Fibroblast of lung (primary cell): ENCODE data around the gene ITGA2. TPM values are rescaled to one million over a fixed set of nuclear protein-coding genes. Genes with fewer than 3 reads are reported as not detected.

Experiments
- DNase-seq, 2 donors: peaks; one replicate each; pipeline versions ENCODE4 v3.0.0 to v3.0.0-alpha.2; 2010; ENCODE audit warnings: low read depth in 2 of 2
- H2AFZ ChIP-seq: 2 replicates; pipeline ENCODE4 v1.5.1; 2012; ENCODE audit warnings: low read length, control low read depth, inconsistent platforms
- H3K27ac ChIP-seq: 2 replicates; pipeline ENCODE4 v1.5.1; 2011; ENCODE audit warnings: low read length, control low read depth; ENCODE audit not compliant: insufficient read depth
- H3K27me3 ChIP-seq: 2 replicates; pipeline ENCODE4 v1.5.1; 2011; ENCODE audit warnings: mild to moderate bottlenecking, low read length; ENCODE audit not compliant: control insufficient read depth, insufficient read depth
- H3K36me3 ChIP-seq: 2 replicates; pipeline ENCODE4 v1.5.1; 2011; ENCODE audit warnings: low read length; ENCODE audit not compliant: control insufficient read depth, insufficient read depth
- H3K4me1 ChIP-seq: 2 replicates; pipeline ENCODE4 v1.5.1; 2011; ENCODE audit warnings: low read length; ENCODE audit not compliant: control insufficient read depth, insufficient read depth; ENCODE audit errors: extremely low read depth
- H3K4me2 ChIP-seq: 2 replicates; pipeline ENCODE4 v1.5.1; 2011; ENCODE audit warnings: low read length, control low read depth; ENCODE audit not compliant: insufficient read depth; ENCODE audit errors: extremely low read depth
- H3K4me3 ChIP-seq, 4 experiments: fragments of 200-600 bp in 1 of 4; sonication (generic) in 1 of 4; replicated peaks in 1 of 4; 2 replicates each; pipeline ENCODE4 v1.5.1; 2011 to 2016; ENCODE audit warnings: low read length in 4 of 4, low read depth in 3 of 4, mild to moderate bottlenecking in 3 of 4, control low read depth in 2 of 4, inconsistent platforms in 1 of 4, mixed read lengths in 1 of 4; ENCODE audit not compliant: insufficient read depth in 1 of 4; ENCODE audit errors: control extremely low read depth in 1 of 4
- H3K79me2 ChIP-seq: 2 replicates; pipeline ENCODE4 v1.5.1; 2012; ENCODE audit warnings: mild to moderate bottlenecking, low read length, inconsistent platforms; ENCODE audit not compliant: control insufficient read depth, insufficient read depth
- H3K9ac ChIP-seq: 2 replicates; pipeline ENCODE4 v1.5.1; 2011; ENCODE audit warnings: mild to moderate bottlenecking, low read length, control low read depth; ENCODE audit not compliant: insufficient read depth
- H3K9me3 ChIP-seq: 2 replicates; pipeline ENCODE4 v1.5.1; 2012; ENCODE audit warnings: low read depth, low read length; ENCODE audit not compliant: control insufficient read depth, insufficient read depth
- H4K20me1 ChIP-seq: 2 replicates; pipeline ENCODE4 v1.5.1; 2011; ENCODE audit warnings: low read length; ENCODE audit not compliant: control insufficient read depth, insufficient read depth; ENCODE audit errors: extremely low read depth
- EZH2 ChIP-seq: IDR thresholded peaks from 2 replicates; pipeline ENCODE4 v1.5.1; 2012; ENCODE audit warnings: low read length, control low read depth, mild to moderate bottlenecking; ENCODE audit errors: missing control alignments
- polyA plus RNA-seq, 2 donors: library from polyadenylated mRNA; depleted of rRNA in 1 of 2; stranded (reverse) in 1 of 2; unstranded in 1 of 2; fragments of >200 nt; gene quantifications; 2 replicates each; pipeline ENCODE4 v1.2.1, GENCODE V29; 2011 to 2012; ENCODE audit warnings: missing spikeins in 1 of 2
- total RNA-seq: library from RNA; depleted of rRNA; stranded (reverse); fragments of >200 nt; gene quantifications from 2 replicates; pipeline ENCODE4 v1.2.1, GENCODE V29; 2014
- TF ChIP-seq, protein P1 (sequence below), 2 donors: IDR thresholded peaks in 1 of 2; conservative IDR thresholded peaks in 1 of 2; 1 replicate in 1 of 2; 2 replicates in 1 of 2; pipeline ENCODE4 v1.5.1; 2011 to 2012; ENCODE audit warnings: low read length in 2 of 2, control low read depth in 1 of 2, inconsistent platforms in 1 of 2, low read depth in 1 of 2, mild to moderate bottlenecking in 1 of 2

The ITGA2 gene
- total and polyA plus RNA-seq, 2 donors (not counting 1 experiment from before 2014, with no cell fraction given) = 9.4 to 75.5 TPM

DNA sequence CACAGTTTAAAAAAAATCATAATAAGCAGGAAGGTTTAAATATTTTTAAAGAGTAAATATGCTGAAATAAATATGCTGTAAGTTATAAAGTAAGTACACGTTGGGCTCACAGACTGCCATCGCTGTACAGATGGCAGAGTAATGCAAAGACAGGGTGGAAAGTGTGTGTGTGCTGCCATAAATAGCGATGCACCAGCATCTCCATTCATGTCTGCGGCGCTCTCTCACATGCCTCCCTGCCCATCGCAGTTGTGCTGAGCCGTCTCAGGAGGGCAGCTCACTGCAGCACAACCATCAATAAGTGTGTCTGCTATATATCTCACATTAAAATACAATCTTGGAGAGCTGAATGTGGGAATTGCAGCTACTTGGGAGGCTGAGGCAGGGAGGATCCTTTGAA lies 106.1 kb downstream of the ITGA2 start:
- TF ChIP-seq, protein P1, sequence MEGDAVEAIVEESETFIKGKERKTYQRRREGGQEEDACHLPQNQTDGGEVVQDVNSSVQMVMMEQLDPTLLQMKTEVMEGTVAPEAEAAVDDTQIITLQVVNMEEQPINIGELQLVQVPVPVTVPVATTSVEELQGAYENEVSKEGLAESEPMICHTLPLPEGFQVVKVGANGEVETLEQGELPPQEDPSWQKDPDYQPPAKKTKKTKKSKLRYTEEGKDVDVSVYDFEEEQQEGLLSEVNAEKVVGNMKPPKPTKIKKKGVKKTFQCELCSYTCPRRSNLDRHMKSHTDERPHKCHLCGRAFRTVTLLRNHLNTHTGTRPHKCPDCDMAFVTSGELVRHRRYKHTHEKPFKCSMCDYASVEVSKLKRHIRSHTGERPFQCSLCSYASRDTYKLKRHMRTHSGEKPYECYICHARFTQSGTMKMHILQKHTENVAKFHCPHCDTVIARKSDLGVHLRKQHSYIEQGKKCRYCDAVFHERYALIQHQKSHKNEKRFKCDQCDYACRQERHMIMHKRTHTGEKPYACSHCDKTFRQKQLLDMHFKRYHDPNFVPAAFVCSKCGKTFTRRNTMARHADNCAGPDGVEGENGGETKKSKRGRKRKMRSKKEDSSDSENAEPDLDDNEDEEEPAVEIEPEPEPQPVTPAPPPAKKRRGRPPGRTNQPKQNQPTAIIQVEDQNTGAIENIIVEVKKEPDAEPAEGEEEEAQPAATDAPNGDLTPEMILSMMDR (conservative IDR thresholded peaks at IDR 0.05 in 1 of 2, IDR thresholded peaks at IDR 0.05 in 1 of 2; ENCODE audit: low read depth in 1 of 2, low read length in 2 of 2) = no peak
- no peak for TF ChIP-seq EZH2
- no peak overlapping the region for H3K9ac ChIP-seq
- no peak for DNase-seq
- H2AFZ ChIP-seq = no peak overlapping the region
- no peak overlapping the region for H3K4me2 ChIP-seq
- no peaks in the 10 kb centered on the region for H3K79me2 ChIP-seq
- peaks cover 8% of the 10 kb centered on the region for H3K36me3 ChIP-seq
- no peaks in the 10 kb centered on the region for H3K9me3 ChIP-seq
- no peaks in the 10 kb centered on the region for H4K20me1 ChIP-seq
- H3K4me3 ChIP-seq = no peak overlapping the region
- H3K27ac ChIP-seq = no peak overlapping the region
- H3K27me3 ChIP-seq = no peaks in the 10 kb centered on the region
- peaks cover 5% of the 10 kb centered on the region for H3K4me1 ChIP-seq

DNA sequence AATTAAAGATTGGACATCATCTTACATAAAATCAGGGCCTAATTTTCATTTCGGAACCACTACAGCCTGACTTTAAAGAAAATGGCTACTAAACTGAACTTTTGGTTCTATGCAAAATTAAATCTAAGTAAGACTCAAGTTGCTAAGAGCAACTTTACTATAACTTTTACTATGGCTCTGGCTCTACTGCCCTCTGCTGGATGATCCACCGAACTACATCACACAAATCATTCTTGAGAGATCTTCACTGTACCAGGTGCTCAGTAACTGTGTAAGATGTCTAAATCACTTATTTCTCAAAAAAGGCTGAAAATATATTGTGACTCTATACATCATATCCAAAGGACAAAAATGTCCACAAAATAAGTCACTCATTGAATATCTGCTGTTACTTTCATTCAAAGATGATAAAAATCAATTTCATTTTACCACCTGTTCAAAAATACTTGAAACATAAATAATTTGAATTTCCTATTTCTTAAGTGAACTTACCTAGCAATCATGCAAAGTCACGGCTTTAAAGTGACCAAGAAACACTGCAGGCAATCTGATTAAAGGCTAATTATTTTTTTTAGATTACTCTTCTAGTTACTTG lies 106.9 kb downstream of the ITGA2 start:
- Histone ChIP-seq H3K9me3 (no peaks in the 10 kb centered on the region), H4K20me1 (no peaks in the 10 kb centered on the region), H3K27ac (no peak overlapping the region), H3K27me3 (no peaks in the 10 kb centered on the region), H3K9ac (no peak overlapping the region), H3K36me3 (peaks cover 8% of the 10 kb centered on the region), H3K79me2 (no peaks in the 10 kb centered on the region), H3K4me1 (peaks cover 1% of the 10 kb centered on the region), H3K4me2 (no peak overlapping the region), H3K4me3 (no peak overlapping the region), H2AFZ (no peak overlapping the region)
- DNase-seq = peak; percentile 42 to 77
- TF ChIP-seq, protein P1 (conservative IDR thresholded peaks at IDR 0.05 in 1 of 2, IDR thresholded peaks at IDR 0.05 in 1 of 2; ENCODE audit: low read depth in 1 of 2, low read length in 2 of 2) = peak; percentile 77 to 82
- TF ChIP-seq EZH2 = no peak

DNA sequence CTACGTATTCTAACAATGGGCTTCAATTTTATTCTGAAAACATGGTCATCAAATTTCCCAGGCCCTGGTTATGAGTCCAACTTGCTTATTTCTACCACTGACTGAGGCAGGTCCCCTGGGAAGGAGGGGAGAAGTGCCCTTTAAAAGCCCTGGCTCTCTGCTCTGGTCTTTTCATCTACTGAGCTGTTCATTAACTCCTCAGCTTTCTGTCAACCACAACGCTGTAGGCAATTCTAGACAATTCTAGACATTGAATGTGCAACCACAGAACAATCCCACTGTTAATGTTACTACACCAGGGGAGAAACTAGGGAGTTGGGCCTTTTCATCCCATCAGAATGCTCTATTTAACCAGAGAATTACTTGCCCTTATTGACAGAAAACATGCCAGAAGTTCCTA lies 110.4 kb downstream of the ITGA2 start:
- TF ChIP-seq, protein P1 (conservative IDR thresholded peaks at IDR 0.05 in 1 of 2, IDR thresholded peaks at IDR 0.05 in 1 of 2; ENCODE audit: low read depth in 1 of 2, low read length in 2 of 2) = no peak
- TF ChIP-seq EZH2 = no peak
- peaks cover 9% of the 10 kb centered on the region for H3K36me3 ChIP-seq
- no peaks in the 10 kb centered on the region for H4K20me1 ChIP-seq
- no peak overlapping the region for H3K4me3 ChIP-seq
- no peaks in the 10 kb centered on the region for H3K79me2 ChIP-seq
- H3K27ac ChIP-seq = no peak overlapping the region
- no peak overlapping the region for H2AFZ ChIP-seq
- peak in 1 of 2 donors; percentile 38 for DNase-seq
- H3K4me1 ChIP-seq = no peaks in the 10 kb centered on the region
- no peak overlapping the region for H3K4me2 ChIP-seq
- H3K9me3 ChIP-seq = no peaks in the 10 kb centered on the region
- H3K27me3 ChIP-seq = no peaks in the 10 kb centered on the region
- no peak overlapping the region for H3K9ac ChIP-seq
